Stimulated activated naive CD4-positive, alpha-beta T cell treated with Interleukin-2 at 50 U/mL for 16 hours (primary cell): Measurements from ENCODE around the gene TMEM163.
"Not testable (repeated sequence)": the region's sequence is repeated elsewhere in the genome, so short reads cannot be mapped to it uniquely, and the experiment has no call there.

Source experiments
- DNase-seq: peaks from one replicate; lab custom pipeline; 2025; lab: John Stamatoyannopoulos, UW

Gene TMEM163

DNA sequence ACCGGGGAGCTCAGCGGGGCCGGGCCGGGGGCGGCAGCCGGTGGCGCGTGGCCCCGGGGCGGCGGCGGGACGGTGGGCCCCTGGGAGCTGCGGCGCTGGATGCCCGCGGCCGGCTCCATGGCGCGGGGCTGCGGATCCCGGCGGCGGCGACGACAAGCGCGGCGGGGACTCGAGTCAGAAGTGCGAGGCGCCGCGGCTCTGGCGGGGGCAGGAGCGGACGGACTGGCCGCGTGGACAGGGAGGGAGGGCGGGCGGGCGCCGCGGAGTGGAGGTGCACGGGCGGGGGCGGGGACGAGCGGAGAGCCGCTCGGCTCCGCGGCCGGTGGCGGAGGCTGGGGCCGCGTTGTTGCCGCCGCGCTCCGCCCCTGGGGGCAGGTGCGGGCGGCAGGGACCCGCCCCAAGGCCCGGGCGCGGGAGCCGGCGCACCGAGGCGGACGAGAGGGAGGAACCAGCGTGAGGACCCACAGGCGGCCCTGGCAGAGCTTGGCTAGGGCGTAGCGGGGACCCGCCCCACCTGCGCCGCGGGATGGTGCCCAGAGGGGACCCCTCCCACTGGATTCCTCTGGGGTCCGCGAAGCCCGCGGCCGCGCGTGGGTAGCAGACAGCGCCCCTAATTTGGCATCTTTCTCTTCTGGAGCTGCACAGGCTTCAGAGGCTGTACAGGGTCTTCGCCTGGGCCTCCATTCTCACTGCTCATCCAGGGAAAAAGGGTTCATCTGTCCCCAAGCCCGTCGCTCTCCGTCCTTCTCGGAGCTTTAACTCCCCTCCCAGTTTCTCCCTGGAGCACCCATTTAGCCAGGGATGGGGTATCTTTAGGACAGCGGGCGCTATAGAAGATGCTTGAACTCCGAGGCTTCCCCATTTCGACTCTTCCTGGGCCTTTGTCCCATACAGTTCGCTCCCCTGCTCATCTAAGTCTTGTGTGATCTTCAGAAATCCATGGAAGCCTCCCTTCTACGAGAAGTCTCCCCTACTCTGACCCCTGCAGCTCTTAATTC is at the start of gene TMEM163:
Gene TMEM163 (minus strand): TSS at position 184 of the 998 bp plus-strand sequence.
- DNase-seq: peak; percentile 10

DNA sequence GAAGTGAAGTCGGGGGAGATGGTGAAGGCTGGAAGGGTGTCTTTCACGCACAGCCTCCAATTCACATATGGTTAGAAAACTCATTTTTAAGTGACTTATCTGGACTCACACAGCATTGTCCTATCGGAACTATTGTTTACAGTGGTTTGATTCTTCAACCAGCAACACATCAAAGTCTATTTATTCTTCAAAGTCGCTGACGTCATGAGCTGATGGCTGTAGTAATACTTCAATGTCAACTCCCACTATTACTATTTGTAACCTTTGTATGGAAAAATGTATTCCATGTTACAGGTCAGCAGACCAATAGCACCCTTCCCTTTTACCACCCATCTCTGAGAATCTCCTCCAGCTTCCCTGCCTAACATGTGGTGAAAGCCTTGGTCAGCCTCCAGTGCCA is 47.8 kb upstream of the TMEM163 start:
- DNase-seq: no peak

DNA sequence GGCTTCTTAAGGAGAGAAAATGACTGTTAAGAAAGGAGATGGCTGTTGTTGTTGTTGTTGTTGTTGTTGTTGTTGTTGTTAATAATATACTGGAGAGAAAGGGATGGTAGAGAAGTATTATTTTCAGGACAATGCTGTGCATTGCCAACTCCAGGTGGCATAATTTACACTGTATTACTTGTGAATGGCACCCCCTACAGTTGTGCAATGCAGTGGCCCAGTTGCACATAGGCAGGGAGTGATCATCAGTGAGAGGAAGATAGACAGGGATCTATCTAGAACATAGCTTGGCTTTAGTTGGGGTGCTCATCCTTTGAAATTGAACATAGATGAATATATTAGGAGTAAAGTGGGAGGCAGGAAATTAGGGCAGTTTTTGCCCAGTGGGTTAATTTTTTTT is 47.2 kb upstream of the TMEM163 start:
- no peak for DNase-seq

DNA sequence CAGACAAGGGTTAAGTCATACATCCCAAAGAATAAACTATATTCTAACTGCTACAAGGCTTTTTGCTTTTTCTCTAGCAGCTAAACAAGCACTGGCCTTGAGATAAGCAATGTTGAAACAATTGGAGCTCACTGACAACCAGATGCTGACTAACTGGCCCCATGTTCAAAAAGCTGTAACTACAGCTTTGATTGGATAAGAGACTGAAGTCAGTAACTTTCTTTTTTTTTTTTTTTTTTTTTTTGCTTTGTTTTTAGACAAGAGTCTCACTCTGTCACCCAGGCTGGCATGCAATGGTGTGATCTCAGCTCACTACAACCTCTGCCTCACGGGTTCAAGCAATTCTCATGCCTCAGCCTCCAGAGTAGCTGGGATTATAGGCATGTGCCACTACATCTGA is 45.4 kb upstream of the TMEM163 start:
- no peak for DNase-seq

DNA sequence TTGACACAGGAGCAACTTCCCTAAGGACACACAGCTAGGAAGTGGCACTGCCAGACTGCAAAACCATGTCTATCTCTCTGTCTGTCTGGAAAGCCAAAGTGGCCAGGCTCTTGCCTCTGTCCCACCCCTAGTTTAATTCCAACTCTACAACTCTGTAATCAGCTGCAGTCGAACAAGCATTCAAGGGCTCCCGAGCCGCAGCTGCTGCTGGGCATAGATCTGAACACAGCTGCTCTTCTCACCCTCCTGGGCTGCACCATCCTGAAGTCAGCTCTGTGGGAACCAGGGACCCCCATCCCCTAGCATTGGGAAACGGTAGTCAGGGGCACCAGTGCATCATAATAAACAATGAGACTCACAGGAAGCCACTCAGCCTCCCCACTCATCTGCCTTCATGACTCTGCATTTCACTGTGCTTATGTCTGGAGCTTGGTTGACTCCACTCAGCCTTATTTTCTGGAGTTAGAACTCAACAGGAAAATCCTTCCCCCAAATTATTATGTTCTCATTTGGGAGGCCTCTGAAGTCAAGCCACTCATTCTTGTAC is 44.4 kb upstream of the TMEM163 start:
- no peak for DNase-seq

DNA sequence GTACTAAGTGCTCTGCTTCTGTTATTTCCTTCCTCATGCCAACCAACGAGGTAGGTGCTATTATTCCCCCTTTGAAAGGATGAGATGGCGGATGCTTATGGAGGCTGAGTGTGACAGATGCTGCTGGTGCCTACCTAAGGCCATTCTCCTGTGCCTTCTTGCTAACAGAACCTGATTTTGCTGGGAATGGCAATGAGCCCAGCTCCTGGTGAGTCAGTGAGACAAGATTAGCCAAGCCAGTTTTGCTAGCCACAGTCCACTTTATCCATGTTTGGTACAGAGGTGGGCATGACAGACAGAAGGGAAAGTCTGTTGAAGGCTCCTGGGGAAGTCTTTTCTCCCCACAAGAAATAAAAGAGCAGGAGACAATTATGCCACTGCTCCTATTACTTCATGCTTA is 43.7 kb upstream of the TMEM163 start:
- DNase-seq: no peak

DNA sequence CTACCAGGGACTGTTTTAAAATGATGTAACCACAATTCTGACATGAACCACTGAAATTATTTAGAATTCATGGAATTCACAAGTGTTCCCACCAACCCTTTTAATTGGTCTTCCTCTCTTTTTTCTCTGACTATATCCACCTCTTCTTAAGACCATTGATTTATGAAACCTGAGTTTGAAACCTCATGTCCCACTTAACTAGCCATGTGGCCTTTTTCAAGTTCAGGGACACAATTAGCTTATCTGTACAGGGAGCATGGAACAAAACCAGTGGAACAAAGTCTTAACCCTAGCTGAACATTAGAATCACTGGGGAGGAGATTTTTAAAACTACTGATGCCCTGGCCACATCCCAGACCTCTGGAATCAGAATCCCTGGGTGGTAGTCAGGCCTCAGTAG is 41.6 kb upstream of the TMEM163 start:
- DNase-seq: no peak

DNA sequence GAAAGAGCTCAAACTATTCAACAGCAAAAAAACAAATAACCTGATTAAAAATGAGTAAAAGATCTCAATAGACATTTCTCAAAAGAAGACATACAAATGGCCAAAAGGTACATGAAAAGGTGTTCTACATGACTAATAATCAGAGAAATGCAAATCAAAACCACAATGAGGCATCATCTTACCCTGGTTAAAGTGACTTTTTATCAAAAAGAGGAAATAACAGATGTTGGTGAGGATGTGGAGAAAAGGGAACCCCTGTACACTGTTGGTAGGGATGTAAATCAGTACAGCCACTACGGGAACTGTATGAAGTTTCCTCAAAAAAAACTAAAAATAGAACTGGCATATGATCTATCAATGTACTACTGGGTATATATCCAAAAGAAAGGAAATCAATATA is 39.8 kb upstream of the TMEM163 start:
- no peak for DNase-seq

DNA sequence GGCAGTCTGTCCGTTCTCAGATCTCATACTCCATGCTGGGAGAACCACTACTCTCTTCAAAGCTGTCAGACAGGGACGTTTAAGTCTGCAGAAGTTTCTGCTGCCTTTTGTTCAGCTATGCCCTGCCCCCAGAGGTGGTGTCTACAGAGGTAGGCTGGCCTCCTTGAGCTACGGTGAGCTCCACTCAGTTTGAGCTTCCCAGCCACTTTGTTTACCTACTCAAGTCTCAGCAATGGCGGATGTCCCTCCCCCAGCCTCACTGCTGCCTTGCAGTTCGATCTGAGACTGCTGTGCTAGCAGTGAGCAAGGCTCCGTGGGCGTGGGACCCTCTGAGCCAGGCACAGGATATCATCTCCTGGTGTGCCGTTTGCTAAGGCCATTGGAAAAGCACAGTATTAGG is 33.2 kb upstream of the TMEM163 start:
- not testable (repeated sequence) for DNase-seq

DNA sequence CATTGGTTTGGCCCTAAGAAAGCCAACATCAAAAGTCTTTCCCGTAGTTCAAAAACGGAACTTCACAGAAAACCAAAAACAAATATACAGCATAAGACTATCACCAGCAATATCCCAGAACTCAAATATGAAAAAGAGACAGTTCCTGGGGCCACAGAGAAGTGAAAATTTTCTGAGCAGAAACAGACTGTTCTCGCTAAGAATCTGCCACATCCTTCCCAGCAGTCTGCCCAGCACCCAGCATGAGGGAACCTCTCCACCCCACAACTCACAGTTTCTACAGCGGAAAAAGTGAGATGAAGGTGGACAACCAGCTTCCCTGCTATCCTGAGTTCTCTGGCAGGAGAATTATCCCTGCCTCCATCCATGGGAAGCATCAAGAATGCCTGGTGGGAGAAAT is 26.7 kb upstream of the TMEM163 start:
- no peak for DNase-seq

DNA sequence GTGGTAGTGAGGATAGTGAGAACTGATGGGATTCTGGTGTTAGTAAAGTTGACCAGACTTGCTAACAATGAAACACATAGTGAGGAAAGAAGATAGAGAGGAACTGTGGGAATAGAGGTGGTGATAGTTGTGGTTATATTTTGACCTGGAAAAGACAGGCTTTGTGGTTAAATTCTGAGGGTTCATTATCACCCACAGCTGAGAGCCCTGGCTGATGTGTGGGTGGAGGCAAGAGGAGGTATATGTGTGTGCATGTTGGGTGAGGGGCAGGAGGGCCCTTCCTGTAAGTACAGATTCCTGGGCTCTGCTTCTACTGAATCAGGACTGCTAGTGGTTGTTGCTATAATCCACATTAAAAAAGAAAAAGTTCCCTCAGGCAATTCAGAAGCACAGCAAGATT is 26.2 kb upstream of the TMEM163 start:
- no peak for DNase-seq

DNA sequence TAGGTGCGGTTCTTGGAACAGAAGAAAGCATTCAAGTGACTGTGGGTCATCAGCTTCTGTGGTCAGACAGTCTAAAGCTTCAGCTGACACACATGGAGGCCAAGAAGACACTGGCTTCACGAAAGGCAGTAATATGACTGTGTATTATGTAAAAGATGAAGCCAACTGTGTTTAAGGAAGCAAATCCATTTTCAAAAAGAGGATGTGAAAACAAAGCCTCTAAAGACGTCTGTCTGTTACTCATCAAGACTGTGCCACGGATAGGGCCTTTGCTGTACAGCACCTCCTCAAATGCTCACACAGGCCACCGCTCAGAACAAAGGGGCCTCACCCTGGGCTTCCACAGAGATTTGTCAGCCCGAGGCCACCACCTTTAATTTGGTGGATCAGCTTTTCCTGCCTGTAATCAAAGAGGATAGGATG is 21.1 kb upstream of the TMEM163 start:
- DNase-seq: no peak

DNA sequence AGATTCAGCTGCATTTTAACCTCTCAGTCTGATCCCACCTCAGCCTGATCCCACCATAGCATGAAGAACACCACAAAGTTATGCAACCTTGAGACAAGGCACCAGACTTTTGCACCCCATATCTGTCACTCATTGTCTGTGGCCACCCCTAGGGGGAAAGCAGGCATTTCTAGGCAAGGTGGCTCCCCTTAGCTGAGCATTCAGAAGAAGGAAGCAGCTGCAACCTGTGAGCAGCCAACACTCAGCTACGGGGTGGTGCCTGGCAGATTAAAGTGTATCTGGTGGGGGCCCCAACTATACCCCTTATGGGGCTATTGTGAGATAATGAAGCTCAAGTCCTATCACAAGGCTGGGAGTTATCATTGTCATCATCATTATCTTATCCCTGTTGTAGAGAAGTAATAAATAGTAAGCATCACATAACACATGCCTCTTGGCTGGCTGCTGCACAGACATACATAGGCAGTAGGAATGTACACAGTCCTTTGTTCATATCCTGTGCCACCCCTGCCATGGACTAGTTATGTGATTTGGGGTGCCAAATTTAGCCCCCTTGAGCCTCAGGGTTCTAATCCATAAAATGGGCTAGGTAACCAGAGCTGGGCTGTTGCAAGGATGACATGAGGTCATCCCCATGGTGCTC is 20.6 kb upstream of the TMEM163 start:
- no peak for DNase-seq

DNA sequence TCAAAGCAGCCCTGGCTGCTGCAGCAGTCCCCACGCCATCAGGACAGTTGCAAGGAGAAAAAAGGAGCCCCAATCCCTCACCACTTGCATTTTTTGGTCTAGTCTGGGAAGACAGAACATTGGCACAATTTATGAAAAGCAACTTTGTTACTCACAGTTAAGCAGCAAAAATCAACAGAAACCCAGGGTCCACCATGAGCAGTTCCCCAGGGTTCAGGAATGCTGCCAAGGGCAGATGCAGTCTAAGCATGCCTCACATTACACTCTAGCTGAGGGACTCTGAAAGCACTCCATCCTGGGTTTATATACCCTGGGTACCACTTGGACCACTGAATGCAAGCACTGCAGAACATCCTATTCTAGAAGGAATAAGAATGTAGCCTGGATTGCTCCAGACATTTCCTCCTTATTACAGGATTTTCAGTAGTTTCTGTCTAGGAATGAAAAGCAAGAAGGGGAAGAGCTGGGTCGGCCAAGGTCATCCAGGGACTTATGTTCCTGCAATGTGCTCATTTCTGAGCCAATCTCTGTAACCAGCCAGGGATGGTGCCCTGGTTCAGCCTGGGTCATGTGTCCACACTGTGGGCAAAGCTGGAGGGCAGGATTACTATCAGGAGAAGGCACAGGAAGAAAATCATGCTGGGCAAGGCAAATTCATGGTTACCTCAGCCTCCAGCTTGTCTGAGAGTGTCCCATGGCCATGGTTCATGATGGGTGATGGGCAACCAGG is 19.5 kb upstream of the TMEM163 start:
- no peak for DNase-seq

DNA sequence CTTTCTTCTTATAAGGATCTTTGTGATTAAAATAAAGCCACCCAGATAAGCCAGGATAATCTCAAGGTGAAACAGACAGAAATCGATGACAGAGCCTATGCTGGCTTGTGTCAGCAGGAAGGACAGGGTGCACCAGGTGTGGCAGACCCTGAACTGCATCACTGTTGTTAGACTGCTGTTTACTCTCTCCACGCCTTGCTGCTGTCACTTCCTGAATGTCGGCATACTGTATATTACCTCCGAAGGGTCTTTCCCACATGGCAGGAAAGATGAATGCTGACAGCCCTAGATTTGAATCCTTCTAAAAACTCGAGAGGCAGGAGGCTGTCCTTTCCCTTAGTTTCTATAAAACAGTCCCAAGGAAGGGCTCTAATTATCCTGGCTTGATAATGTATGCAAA is 18.9 kb upstream of the TMEM163 start:
- DNase-seq: no peak

DNA sequence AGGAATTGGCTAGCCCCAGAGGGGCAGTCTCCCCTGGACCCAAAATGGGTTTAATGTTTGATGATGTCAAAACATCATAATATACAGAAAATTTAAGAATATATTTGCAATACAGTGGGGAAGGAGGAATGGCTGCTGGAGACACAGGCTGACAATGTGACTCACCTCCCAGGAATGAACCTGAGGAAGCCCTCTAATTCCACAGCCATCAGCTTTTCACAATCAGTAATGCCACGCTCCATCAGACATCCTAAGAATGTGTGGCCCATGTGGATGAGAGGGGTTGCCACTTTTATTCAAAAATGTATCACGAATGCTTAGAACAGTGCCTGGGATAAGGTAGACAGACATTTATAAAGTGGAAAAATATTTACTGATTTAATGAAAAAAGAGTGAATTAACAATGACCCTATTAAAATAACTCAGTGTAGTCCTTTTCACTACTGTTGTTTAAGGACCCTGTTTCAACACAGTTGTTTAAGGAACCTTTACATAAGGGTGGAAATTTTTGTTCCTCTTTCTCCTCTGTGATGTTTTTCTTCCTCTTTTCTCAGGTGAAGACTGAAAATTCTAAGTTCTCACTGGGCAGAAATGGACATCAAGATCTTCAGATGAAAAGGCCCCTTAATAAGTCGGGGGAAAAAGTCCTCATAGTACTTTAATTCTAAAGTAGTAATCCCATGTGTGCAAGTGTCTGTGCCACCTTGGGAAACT is 17.5 kb upstream of the TMEM163 start:
- DNase-seq: no peak

DNA sequence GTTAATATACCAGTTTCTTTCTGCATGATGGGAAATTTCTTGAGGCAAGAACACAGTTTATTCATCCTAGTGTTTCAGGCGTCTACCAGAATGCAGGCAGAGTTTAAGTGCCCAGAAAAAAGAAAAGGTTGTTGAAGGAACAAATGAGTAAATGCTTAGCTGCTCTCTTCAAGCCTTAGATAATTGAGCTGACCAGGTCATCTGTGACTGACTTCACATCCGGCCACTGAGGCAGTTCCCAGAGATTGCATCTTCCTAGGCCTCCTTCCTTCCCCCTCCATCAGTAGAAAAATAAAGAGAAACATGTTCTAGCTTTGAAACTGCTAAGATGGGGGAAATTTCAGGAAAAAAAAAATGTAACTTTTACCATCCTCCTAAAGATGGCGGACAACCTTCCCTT is 9.4 kb upstream of the TMEM163 start:
- no peak for DNase-seq

DNA sequence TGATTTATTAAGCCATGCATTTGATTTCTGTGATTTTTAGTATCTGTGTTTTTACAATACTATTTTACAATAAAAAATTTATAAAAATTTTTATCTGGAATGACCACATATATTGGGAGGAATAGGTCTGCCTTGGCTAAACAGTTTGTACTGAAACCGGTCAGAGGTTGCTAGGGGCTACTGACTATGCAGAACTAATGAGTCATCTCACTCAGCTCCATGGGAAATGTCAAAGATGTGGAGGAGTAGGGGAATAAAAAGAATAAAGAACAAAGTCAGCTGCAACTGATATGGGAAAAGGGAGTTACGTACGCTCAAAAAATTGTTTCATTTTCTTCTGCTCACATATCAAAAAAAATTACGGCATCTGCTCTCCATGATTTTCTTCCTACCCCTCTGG is 8.6 kb upstream of the TMEM163 start:
- no peak for DNase-seq

DNA sequence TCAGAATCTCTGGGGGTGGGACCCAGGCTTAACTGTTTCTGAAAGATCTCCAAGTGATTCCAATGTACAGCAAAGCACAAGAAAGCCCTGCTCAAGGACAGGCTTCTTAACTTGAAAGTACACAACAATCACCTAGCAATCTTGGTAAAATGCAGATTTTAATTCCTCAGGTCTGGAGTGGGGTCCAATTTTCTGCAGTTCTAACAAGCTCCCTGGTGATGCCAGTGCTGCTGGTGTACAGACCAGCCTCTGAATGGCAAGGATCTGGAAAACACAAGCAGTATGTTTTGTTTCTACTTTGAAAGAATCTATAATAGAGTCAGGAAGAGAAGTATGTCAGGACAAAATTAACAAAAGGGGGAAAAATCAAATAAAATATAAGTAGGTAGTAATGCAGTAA is 7.8 kb upstream of the TMEM163 start:
- DNase-seq: no peak

DNA sequence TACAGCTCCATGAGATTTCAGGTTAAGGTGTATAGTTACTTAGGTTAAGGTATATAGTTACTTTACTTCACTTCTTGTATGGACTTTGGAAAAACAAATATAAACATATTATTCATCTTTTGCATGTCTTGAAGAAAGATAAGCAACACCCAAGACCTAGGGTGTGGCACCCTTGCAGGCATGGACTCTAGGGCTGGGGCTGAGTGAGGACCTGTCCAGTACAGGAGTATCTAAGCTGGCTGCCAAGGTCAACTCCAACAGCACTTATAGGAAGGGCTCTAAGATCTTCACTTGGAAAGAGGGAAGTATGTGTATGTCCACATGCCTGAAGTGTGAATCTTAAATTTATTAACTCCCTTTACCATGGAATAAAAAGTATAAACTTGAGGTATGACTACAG is 7.1 kb upstream of the TMEM163 start:
- no peak for DNase-seq

DNA sequence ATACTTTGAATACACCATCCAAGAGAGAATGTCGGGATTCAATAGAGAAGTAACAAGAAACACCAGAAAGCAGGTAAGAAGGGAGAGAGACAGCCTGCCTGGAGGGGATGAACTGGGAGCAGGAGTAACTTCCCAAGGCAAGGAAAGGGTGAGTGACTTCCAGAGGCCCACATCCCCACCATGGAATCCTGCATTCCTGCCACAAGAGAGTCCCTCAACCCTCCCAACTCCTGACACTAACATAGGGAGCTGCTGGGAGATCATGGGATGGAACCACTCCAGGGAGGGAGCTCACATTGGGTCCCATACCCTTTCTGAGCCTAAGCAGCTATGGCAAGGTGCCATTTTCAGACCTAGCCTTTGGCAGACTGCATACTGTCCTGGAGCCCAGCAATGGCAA is 5.5 kb upstream of the TMEM163 start:
- DNase-seq: no peak

DNA sequence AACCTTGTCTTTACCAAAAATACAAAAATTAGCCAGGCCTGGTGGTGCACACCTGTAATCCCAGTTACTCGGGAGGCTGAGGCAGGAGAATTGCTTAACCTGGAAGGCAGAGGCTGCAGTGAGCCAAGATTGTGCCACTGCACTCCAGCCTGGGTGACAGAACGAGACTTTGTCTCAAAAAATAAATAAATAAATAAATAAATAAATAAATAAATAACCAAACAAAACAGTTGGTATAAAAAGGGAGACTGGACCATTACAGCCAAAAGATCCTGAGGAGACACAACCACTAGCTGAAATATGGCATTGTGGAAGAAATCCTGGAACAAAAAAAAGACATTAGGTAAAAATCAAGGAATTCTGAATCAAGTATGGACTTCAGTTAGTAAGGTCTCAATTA is 4.9 kb upstream of the TMEM163 start:
- not testable (repeated sequence) for DNase-seq
